K562 (cell line): ENCODE data around the gene ORMDL2. TPM values are rescaled to one million over a fixed set of nuclear protein-coding genes. Genes with fewer than 3 reads are reported as not detected.

ENCODE experiments used
- ATAC-seq: fragments of 200-7000 bp; cut with Tn5 transposase; 3 replicates; pipeline ENCODE4 v1.9.1; 2020; ENCODE audit warnings: moderate library complexity
- BruUV-seq: library from RNA; stranded (reverse); fragments of 400-500 nt; replicated peaks from 2 replicates; lab custom pipeline; 2021; lab: Mats Ljungman, UMichigan
- CTCF ChIA-PET: fragments of 300-600 bp; formaldehyde crosslinking; extraction: SDS; loops from one replicate; lab custom pipeline; 2021; ENCODE audit warnings: low intra/inter-chr PET ratio; lab: Yijun Ruan, JAX
- POLR2A ChIA-PET: fragments of 300-600, 350-650 bp; sonication (Branson Sonifier 250); formaldehyde crosslinking; extraction: SDS; loops from one replicate; lab custom pipeline; 2021; ENCODE audit warnings: antibody characterized with exemption, inconsistent platforms; lab: Yijun Ruan, JAX
- DNase-seq, 4 experiments: peaks; one replicate each; pipeline versions ENCODE4 v3.0.0 to v3.0.0-alpha.2; 2011 to 2018; ENCODE audit warnings: low spot score in 3 of 4, mixed read lengths in 3 of 4; ENCODE audit errors: extremely low read depth in 1 of 4
- FAIRE-seq: peaks from 2 replicates; lab custom pipeline; 2011; peaks lifted over from hg19 to GRCh38; lab: Jason Lieb, UNC
- H2AFZ ChIP-seq: 2 replicates; pipeline ENCODE4 v1.6.0; 2011; ENCODE audit warnings: low read depth, low read length, control low read depth, inconsistent platforms
- H3K27ac ChIP-seq: fragments of 200-600 bp; 3 replicates; pipeline ENCODE4 v1.8.0; 2011; ENCODE audit warnings: low read depth, mild to moderate bottlenecking, control low read depth, inconsistent platforms, low read length, moderate library complexity, mixed read lengths; ENCODE audit errors: extremely low read depth
- H3K27me3 ChIP-seq, 2 experiments: fragments of 300-600 bp in 1 of 2; 2 replicates in 1 of 2; 3 replicates in 1 of 2; pipeline versions ENCODE4 v1.6.0 to v1.8.0; 2011; ENCODE audit warnings: inconsistent platforms in 2 of 2, low read length in 2 of 2, mild to moderate bottlenecking in 1 of 2, mixed read lengths in 1 of 2, moderate library complexity in 1 of 2; ENCODE audit not compliant: control insufficient read depth in 2 of 2, insufficient read depth in 2 of 2
- H3K36me3 ChIP-seq: fragments of 300-600 bp; 3 replicates; pipeline ENCODE4 v1.8.0; 2011; ENCODE audit warnings: mild to moderate bottlenecking, low read length, inconsistent platforms; ENCODE audit not compliant: control insufficient read depth, insufficient read depth
- H3K4me1 ChIP-seq, 2 experiments: fragments of 200-600 bp in 1 of 2; replicated peaks in 1 of 2; 2 replicates in 1 of 2; 3 replicates in 1 of 2; pipeline versions ENCODE4 v1.5.1 to v1.8.0; 2011; ENCODE audit warnings: inconsistent platforms in 2 of 2, low read length in 2 of 2, mild to moderate bottlenecking in 1 of 2, mixed read lengths in 1 of 2, moderate library complexity in 1 of 2; ENCODE audit not compliant: control insufficient read depth in 2 of 2, insufficient read depth in 2 of 2
- H3K4me2 ChIP-seq: 2 replicates; pipeline ENCODE4 v1.6.1; 2011; ENCODE audit warnings: low read length, control low read depth, inconsistent platforms, mixed read lengths; ENCODE audit not compliant: insufficient read depth
- H3K4me3 ChIP-seq: fragments of 200-600 bp; sonication (generic), shearing (Covaris generic); 2 replicates; pipeline ENCODE4 v1.5.1; 2016; ENCODE audit warnings: control low read depth, inconsistent platforms
- H3K79me2 ChIP-seq: fragments of 200-600 bp; 3 replicates; pipeline ENCODE4 v1.8.0; 2011; ENCODE audit warnings: low read length, inconsistent platforms; ENCODE audit not compliant: control insufficient read depth, insufficient read depth
- H3K9ac ChIP-seq, 2 experiments: 2 replicates each; pipeline versions ENCODE4 v1.6.0 to v1.6.1; 2011; ENCODE audit warnings: low read depth in 2 of 2, low read length in 2 of 2, control low read depth in 1 of 2, inconsistent platforms in 1 of 2, mild to moderate bottlenecking in 1 of 2, mixed read lengths in 1 of 2; ENCODE audit not compliant: insufficient read depth in 1 of 2
- H3K9me1 ChIP-seq: one replicate; pipeline ENCODE4 v1.6.0; 2011; ENCODE audit warnings: inconsistent platforms, mild to moderate bottlenecking, low read length, moderate library complexity; ENCODE audit not compliant: control insufficient read depth, insufficient read depth
- H3K9me3 ChIP-seq: replicated peaks from 2 replicates; pipeline ENCODE4 v1.5.1; 2011; ENCODE audit warnings: low read depth, low read length, inconsistent platforms; ENCODE audit not compliant: control insufficient read depth, insufficient read depth
- H4K20me1 ChIP-seq: replicated peaks from 2 replicates; pipeline ENCODE4 v1.6.1; 2011; ENCODE audit warnings: low read length, inconsistent platforms, mixed read lengths; ENCODE audit not compliant: control insufficient read depth, insufficient read depth
- BACH1 ChIP-seq: fragments of 200-800 bp; sonication (Bioruptor generic); IDR thresholded peaks from 2 replicates; pipeline ENCODE4 v1.6.1; 2016; ENCODE audit warnings: missing genetic modification characterization, missing compliant biosample characterization
- ELF1 ChIP-seq: fragments of 200-800 bp; sonication (Bioruptor generic); IDR thresholded peaks from 2 replicates; pipeline ENCODE4 v1.6.1; 2016; ENCODE audit warnings: missing genetic modification characterization, missing compliant biosample characterization
- GTF2F1 ChIP-seq: IDR thresholded peaks from 2 replicates; pipeline ENCODE4 v1.6.1; 2011; ENCODE audit warnings: low read depth, low read length, improper control_type of control experiment
- KHSRP ChIP-seq: fragments of 450-650 bp; IDR thresholded peaks from 2 replicates; pipeline ENCODE4 v1.6.1; 2017
- PHTF2 ChIP-seq: fragments of 250-450 bp; sonication (Bioruptor Pico); IDR thresholded peaks from 2 replicates; pipeline ENCODE4 v1.5.0; 2021; ENCODE audit warnings: mild to moderate bottlenecking
- POLR2A ChIP-seq: fragments of 450-650 bp; conservative IDR thresholded peaks from 2 replicates; pipeline ENCODE4 v1.6.1; 2016
- ZKSCAN1 ChIP-seq: fragments of 150-350 bp; IDR thresholded peaks from 2 replicates; pipeline ENCODE4 v1.6.1; 2016; ENCODE audit warnings: low read depth, low read length
- WGBS: fragments of 100-300 bp; shearing (Covaris generic); methylation state at CpG from one replicate; pipeline ENCODE4 v1.1.6; 2016; ENCODE audit warnings: low coverage, mixed read lengths; ENCODE audit not compliant: insufficient coverage; ENCODE audit errors: missing lambda C conversion rate; 5-methylcytosine and 5-hydroxymethylcytosine counted together
- in situ Hi-C: fragments of 300-500 bp; cut with MboI; formaldehyde crosslinking; loops from 4 replicates; pipeline ENCODE4 v1.15.0; 2018; ENCODE audit warnings: inconsistent platforms, mixed read lengths
- intact Hi-C: fragments of 100-400 bp; cut with micrococcal nuclease; formaldehyde crosslinking; loops from 2 replicates; pipeline ENCODE4 v1.14.2; 2022
- polyA plus RNA-seq, 8 experiments: library from polyadenylated mRNA; depleted of rRNA in 4 of 8; stranded (reverse) in 5 of 8; unstranded in 3 of 8; fragments of >200 nt; fragmentation: Nextera tagmentation in 2 of 8; fragmentation: Illumina TruSeq in 1 of 8; extraction: Ambion mirVana in 2 of 8; extraction: Trizol in 1 of 8; gene quantifications; 2 replicates each; pipeline versions ENCODE4 v1.2.1 to v1.2.3, GENCODE V29; 2011 to 2014; ENCODE audit warnings: inconsistent platforms in 1 of 8, missing spikeins in 1 of 8
- total RNA-seq, 7 experiments: library from RNA; depleted of rRNA in 6 of 7; stranded (reverse); fragments of >200 nt in 6 of 7; fragmentation: Illumina TruSeq in 2 of 7; extraction: Trizol in 2 of 7; gene quantifications; 2 replicates each; pipeline versions ENCODE4 v1.2.1 to v1.2.3, GENCODE V29; 2011 to 2021; ENCODE audit warnings: low replicate concordance in 1 of 7
- TF ChIP-seq, protein P1 (sequence below), 2 experiments: fragments of 450-650 bp; IDR thresholded peaks; 2 replicates each; pipeline ENCODE4 v1.6.1; 2018; ENCODE audit warnings: mild to moderate bottlenecking in 2 of 2, low read depth in 1 of 2; ENCODE audit not compliant: partially characterized antibody in 2 of 2

The ORMDL2 gene
- total and polyA plus RNA-seq, 9 of the 15 experiments (the other 6 are each of a cell fraction or from before 2014, with no cell fraction given) = 9.9 to 113 (median 34.4) TPM

DNA sequence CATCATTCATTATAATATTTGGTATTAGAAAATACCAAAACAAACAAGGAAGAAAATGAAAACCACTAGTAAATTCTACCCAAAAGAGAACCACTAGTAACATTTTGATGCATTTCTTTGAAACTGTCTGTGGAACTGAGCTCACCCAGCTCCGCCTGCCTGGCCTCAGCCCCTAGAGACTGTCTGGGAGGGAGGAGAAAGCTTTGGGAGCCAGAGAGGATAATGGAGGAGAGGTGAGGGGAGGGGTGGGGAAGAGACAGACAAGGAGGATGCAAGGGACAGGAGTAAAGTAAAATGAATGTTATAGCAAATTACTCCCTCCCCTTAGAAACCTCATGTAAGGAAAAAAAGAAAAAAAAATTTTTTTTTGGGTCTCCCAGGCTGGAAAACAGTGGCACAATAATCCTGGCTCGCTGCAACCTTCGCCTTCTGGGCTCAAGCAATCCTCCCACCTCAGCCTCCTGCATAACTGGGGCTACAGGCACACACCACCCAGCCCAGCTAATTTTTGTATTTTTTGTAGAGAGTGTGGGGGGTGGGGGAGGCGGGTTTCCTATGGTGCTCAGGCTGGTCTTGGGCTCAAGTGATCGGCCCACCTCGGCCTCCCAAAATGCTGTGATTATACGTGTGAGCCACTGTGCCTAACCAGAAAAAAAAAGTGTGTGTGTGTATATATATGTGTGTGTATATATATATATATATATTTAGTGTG, 28.1 kb downstream of the ORMDL2 start:
- Histone ChIP-seq H3K9me3 (no peaks in the 10 kb centered on the region), H3K79me2 (peaks cover 3% of the 10 kb centered on the region; the same call in 1 of the 3 replicates), H4K20me1 (no peaks in the 10 kb centered on the region), H3K9me1 (no peaks in the 10 kb centered on the region), H2AFZ (peak overlapping the region; percentile 25; the same call in 1 of the 2 replicates), H3K4me3 (no peak overlapping the region), H3K4me1 (peaks cover 14 to 30% of the 10 kb centered on the region in 2 experiments), H3K4me2 (no peak overlapping the region), H3K9ac (no peak overlapping the region), H3K27me3 (no peaks in the 10 kb centered on the region), H3K27ac (no peak overlapping the region), H3K36me3 (no peaks in the 10 kb centered on the region)
- no peak for ATAC-seq
- 85% methylated on average over 7 of the region's 7 CpGs for WGBS
- intact Hi-C loops = no loop called here
- in situ Hi-C loops = no loop called here
- FAIRE-seq = no peak
- ChIA-PET CTCF (no interaction called here), POLR2A (interaction anchor here (0.7 to 2.1 kb wide), 4 partner anchors 7 to 90 kb away, joined by 3 to 7 read pairs (median 4); partner anchors contain the start of genes DNAJC14 and PYM1)
- DNase-seq = no peak
- TF ChIP-seq ELF1 (tag) = no peak
- TF ChIP-seq PHTF2 (CRISPR knock-in tag) = no peak
- no peak for TF ChIP-seq GTF2F1
- TF ChIP-seq, protein P1, sequence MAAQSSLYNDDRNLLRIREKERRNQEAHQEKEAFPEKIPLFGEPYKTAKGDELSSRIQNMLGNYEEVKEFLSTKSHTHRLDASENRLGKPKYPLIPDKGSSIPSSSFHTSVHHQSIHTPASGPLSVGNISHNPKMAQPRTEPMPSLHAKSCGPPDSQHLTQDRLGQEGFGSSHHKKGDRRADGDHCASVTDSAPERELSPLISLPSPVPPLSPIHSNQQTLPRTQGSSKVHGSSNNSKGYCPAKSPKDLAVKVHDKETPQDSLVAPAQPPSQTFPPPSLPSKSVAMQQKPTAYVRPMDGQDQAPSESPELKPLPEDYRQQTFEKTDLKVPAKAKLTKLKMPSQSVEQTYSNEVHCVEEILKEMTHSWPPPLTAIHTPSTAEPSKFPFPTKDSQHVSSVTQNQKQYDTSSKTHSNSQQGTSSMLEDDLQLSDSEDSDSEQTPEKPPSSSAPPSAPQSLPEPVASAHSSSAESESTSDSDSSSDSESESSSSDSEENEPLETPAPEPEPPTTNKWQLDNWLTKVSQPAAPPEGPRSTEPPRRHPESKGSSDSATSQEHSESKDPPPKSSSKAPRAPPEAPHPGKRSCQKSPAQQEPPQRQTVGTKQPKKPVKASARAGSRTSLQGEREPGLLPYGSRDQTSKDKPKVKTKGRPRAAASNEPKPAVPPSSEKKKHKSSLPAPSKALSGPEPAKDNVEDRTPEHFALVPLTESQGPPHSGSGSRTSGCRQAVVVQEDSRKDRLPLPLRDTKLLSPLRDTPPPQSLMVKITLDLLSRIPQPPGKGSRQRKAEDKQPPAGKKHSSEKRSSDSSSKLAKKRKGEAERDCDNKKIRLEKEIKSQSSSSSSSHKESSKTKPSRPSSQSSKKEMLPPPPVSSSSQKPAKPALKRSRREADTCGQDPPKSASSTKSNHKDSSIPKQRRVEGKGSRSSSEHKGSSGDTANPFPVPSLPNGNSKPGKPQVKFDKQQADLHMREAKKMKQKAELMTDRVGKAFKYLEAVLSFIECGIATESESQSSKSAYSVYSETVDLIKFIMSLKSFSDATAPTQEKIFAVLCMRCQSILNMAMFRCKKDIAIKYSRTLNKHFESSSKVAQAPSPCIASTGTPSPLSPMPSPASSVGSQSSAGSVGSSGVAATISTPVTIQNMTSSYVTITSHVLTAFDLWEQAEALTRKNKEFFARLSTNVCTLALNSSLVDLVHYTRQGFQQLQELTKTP (IDR thresholded peaks at IDR 0.05; ENCODE audit: low read depth in 1 of 2, partially characterized antibody in 2 of 2) = no peak
- TF ChIP-seq ZKSCAN1 = no peak
- TF ChIP-seq POLR2A = no peak
- no peak for TF ChIP-seq BACH1 (tag)
- TF ChIP-seq KHSRP = no peak
- BruUV-seq = no TSS peak
